Keratinocyte (primary cell): ENCODE results near the gene NTRK1. TPM values are rescaled to one million over a fixed set of nuclear protein-coding genes. Genes with fewer than 3 reads are reported as not detected.

Experiments used
- DNase-seq: peaks from one replicate; pipeline ENCODE4 v3.0.0-alpha.2; 2011; ENCODE audit warnings: low read depth, missing footprints, low spot score
- FAIRE-seq: peaks from 2 replicates; lab custom pipeline; 2011; peaks lifted over from hg19 to GRCh38; lab: Jason Lieb, UNC
- H2AFZ ChIP-seq: 2 replicates; pipeline ENCODE4 v1.6.0; 2012; ENCODE audit warnings: low read length, control low read depth, inconsistent platforms; ENCODE audit not compliant: control insufficient read depth
- H3K27ac ChIP-seq: 2 replicates; pipeline ENCODE4 v1.5.1; 2011; ENCODE audit warnings: low read length; ENCODE audit not compliant: control insufficient read depth, insufficient read depth
- H3K27me3 ChIP-seq: 3 replicates; pipeline ENCODE4 v1.6.0; 2011; ENCODE audit warnings: low read length; ENCODE audit not compliant: control insufficient read depth, insufficient read depth; ENCODE audit errors: extremely low read depth
- H3K36me3 ChIP-seq, 2 experiments: 2 replicates in 1 of 2; 3 replicates in 1 of 2; pipeline ENCODE4 v1.5.1; 2011; ENCODE audit warnings: low read length in 2 of 2, mild to moderate bottlenecking in 1 of 2; ENCODE audit not compliant: control insufficient read depth in 2 of 2, insufficient read depth in 2 of 2; ENCODE audit errors: extremely low read depth in 1 of 2
- H3K4me1 ChIP-seq: 3 replicates; pipeline ENCODE4 v1.5.1; 2011; ENCODE audit warnings: low read length; ENCODE audit not compliant: control insufficient read depth, insufficient read depth; ENCODE audit errors: extremely low read depth
- H3K4me2 ChIP-seq: 3 replicates; pipeline ENCODE4 v1.6.0; 2011; ENCODE audit warnings: low read depth, low read length; ENCODE audit not compliant: control insufficient read depth, insufficient read depth; ENCODE audit errors: extremely low read depth
- H3K4me3 ChIP-seq, 3 experiments: fragments of 200-600 bp in 1 of 3; sonication (generic) in 1 of 3; 2 replicates in 2 of 3; 3 replicates in 1 of 3; pipeline ENCODE4 v1.5.1; 2011 to 2016; ENCODE audit warnings: low read length in 3 of 3, mild to moderate bottlenecking in 3 of 3, control low read depth in 2 of 3, inconsistent platforms in 1 of 3, low read depth in 1 of 3, mixed read lengths in 1 of 3, mixed run types in 1 of 3, moderate library complexity in 1 of 3; ENCODE audit not compliant: control insufficient read depth in 2 of 3, insufficient read depth in 2 of 3; ENCODE audit errors: extremely low read depth in 1 of 3
- H3K79me2 ChIP-seq: 2 replicates; pipeline ENCODE4 v1.6.0; 2012; ENCODE audit warnings: low read length; ENCODE audit not compliant: control insufficient read depth, insufficient read depth
- H3K9ac ChIP-seq: 3 replicates; pipeline ENCODE4 v1.6.0; 2011; ENCODE audit warnings: low read length; ENCODE audit not compliant: control insufficient read depth, insufficient read depth; ENCODE audit errors: extremely low read depth
- H3K9me1 ChIP-seq: 3 replicates; pipeline ENCODE4 v1.6.0; 2011; ENCODE audit warnings: low read length; ENCODE audit not compliant: control insufficient read depth, insufficient read depth; ENCODE audit errors: extremely low read depth
- H3K9me3 ChIP-seq: 2 replicates; pipeline ENCODE4 v1.5.1; 2012; ENCODE audit warnings: low read depth, low read length; ENCODE audit not compliant: control insufficient read depth
- H4K20me1 ChIP-seq: 3 replicates; pipeline ENCODE4 v1.6.0; 2011; ENCODE audit warnings: low read length; ENCODE audit not compliant: control insufficient read depth, insufficient read depth; ENCODE audit errors: extremely low read depth
- EZH2 ChIP-seq: IDR thresholded peaks from one replicate; pipeline ENCODE4 v1.6.1; 2012; ENCODE audit warnings: inconsistent platforms, mild to moderate bottlenecking, low read length, moderate library complexity
- dilution Hi-C: fragments of 300-500 bp; cut with MboI; formaldehyde crosslinking; loops from one replicate; pipeline ENCODE4 v1.7.0; 2020; ENCODE audit warnings: low sequenced_read_pairs; ENCODE audit not compliant: extremely low pct_ligation_motif_present
- polyA plus RNA-seq, 5 experiments: library from polyadenylated mRNA; depleted of rRNA in 3 of 5; stranded (reverse) in 3 of 5; stranded (forward) in 1 of 5; unstranded in 1 of 5; fragments of >200 nt; gene quantifications; 1 replicate in 1 of 5; 2 replicates in 3 of 5; 3 replicates in 1 of 5; pipeline versions ENCODE4 v1.2.1 to v1.2.3, GENCODE V29; 2011 to 2012; ENCODE audit warnings: missing spikeins in 2 of 5, low read depth in 1 of 5, low replicate concordance in 1 of 5
- TF ChIP-seq, protein P1 (sequence below), 3 experiments: IDR thresholded peaks in 1 of 3; conservative IDR thresholded peaks in 1 of 3; optimal IDR thresholded peaks in 1 of 3; 2 replicates in 2 of 3; 3 replicates in 1 of 3; pipeline versions ENCODE3 to v1.5.1; 2011; ENCODE audit warnings: low read length in 3 of 3, mild to moderate bottlenecking in 3 of 3, moderate library complexity in 2 of 3, control low read depth in 1 of 3, inconsistent platforms in 1 of 3; ENCODE audit not compliant: insufficient read depth in 2 of 3; ENCODE audit errors: extremely low read depth in 1 of 3

NTRK1 gene
- polyA plus RNA-seq, 1 donor (not counting 4 experiments of a cell fraction or from before 2014, with no cell fraction given) = 0.03 TPM

DNA sequence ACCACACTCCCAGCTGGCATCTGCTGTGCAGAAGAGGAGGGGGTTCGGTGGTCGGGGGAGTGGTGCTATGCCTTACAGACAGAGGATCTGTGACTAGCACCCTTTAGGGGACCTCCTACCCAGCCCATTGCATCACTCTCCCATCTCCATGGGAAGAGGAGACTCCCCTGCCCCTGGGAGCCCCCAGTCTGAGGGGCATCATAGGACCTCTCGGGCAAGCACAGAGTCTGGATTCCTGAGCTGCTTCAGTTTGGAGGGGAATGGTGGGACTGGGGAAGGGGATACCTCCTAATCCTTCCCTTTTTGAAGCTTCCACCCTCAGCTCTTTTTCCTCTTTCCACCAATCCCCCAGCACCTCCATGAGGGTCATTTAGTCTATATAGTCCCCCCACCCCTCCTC lies 3.1 kb upstream of the NTRK1 start:
- dilution Hi-C loops = no loop called here
- Histone ChIP-seq H3K9ac (no peak overlapping the region), H3K27ac (no peak overlapping the region), H4K20me1 (peaks cover 4% of the 10 kb centered on the region), H3K27me3 (peaks cover 79% of the 10 kb centered on the region), H3K4me3 (no peak overlapping the region), H3K9me1 (no peaks in the 10 kb centered on the region), H3K9me3 (no peaks in the 10 kb centered on the region), H2AFZ (no peak overlapping the region), H3K4me1 (peaks cover 7% of the 10 kb centered on the region), H3K36me3 (no peaks in the 10 kb centered on the region), H3K4me2 (no peak overlapping the region), H3K79me2 (no peaks in the 10 kb centered on the region)
- TF ChIP-seq EZH2 = no peak
- FAIRE-seq = no peak
- no peak for DNase-seq

DNA sequence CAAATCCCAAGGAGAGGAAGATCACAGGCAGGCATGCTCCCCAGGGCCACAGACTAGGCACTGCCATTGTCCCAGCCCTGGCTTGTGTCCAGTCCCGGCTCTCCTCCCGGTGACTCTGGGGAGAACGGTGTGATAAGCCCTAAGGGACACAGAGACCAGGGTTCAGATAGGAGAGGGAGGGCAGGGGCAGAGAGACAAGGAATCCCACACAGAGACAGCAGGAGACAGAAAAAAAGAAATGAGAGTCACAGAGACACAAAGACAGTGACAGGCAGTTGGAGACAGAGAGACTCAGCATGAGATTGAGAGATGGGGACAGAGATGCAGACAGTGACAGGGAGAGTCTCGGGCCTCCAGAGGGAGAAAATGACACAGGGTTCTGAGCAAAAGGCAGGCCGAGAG lies 2.1 kb upstream of the NTRK1 start:
- Histone ChIP-seq H3K9me1 (no peaks in the 10 kb centered on the region), H3K79me2 (no peaks in the 10 kb centered on the region), H3K36me3 (no peaks in the 10 kb centered on the region), H2AFZ (no peak overlapping the region), H3K4me3 (no peak overlapping the region), H3K27ac (no peak overlapping the region), H3K4me2 (no peak overlapping the region), H3K9me3 (no peaks in the 10 kb centered on the region), H3K9ac (no peak overlapping the region), H4K20me1 (peaks cover 4% of the 10 kb centered on the region), H3K27me3 (peaks cover 80% of the 10 kb centered on the region), H3K4me1 (peaks cover 12% of the 10 kb centered on the region)
- FAIRE-seq = no peak
- DNase-seq = no peak
- dilution Hi-C loops = no loop called here
- TF ChIP-seq, protein P1, sequence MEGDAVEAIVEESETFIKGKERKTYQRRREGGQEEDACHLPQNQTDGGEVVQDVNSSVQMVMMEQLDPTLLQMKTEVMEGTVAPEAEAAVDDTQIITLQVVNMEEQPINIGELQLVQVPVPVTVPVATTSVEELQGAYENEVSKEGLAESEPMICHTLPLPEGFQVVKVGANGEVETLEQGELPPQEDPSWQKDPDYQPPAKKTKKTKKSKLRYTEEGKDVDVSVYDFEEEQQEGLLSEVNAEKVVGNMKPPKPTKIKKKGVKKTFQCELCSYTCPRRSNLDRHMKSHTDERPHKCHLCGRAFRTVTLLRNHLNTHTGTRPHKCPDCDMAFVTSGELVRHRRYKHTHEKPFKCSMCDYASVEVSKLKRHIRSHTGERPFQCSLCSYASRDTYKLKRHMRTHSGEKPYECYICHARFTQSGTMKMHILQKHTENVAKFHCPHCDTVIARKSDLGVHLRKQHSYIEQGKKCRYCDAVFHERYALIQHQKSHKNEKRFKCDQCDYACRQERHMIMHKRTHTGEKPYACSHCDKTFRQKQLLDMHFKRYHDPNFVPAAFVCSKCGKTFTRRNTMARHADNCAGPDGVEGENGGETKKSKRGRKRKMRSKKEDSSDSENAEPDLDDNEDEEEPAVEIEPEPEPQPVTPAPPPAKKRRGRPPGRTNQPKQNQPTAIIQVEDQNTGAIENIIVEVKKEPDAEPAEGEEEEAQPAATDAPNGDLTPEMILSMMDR (optimal IDR thresholded peaks at IDR 0.05 in 1 of 3, IDR thresholded peaks at IDR 0.05 in 1 of 3, conservative IDR thresholded peaks at IDR 0.05 in 1 of 3; ENCODE audit: extremely low read depth in 1 of 3, insufficient read depth in 2 of 3, low read length in 3 of 3) = no peak
- no peak for TF ChIP-seq EZH2

DNA sequence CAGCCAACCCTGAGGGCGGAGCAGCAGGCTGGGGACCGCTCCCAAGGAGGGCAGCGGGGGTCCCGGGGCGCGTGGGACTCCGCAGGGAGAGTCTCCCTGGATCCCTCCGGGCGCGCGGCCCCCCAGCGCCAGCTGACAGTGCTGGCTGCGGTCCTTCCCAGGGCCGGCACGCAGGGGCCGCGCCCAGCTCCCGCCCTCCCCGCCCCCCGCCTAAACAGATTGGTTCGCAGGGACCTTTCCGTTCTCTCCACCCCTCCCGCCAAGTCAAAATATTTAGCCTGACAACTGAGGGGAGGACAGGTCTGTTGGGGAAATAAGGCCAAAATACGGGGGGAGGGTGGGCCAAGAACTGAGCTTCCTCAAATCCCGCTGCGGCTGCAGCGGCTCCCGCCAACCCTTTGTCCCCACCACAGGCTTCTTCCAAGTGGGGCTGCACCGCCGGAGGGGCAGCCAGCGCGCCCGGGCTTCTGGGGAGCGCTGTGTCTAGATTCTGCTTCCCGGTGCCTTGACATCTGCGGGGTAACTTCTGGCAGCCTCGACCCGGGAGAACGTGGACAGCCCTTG lies 1.6 kb upstream of the NTRK1 start, which contains the start of gene INSRR:
Gene INSRR, minus strand, starts transcription at position 159 of the 564 bp plus-strand sequence. CDS start 496 bp downstream, outside the sequence.
- TF ChIP-seq, protein P1 (optimal IDR thresholded peaks at IDR 0.05 in 1 of 3, IDR thresholded peaks at IDR 0.05 in 1 of 3, conservative IDR thresholded peaks at IDR 0.05 in 1 of 3; ENCODE audit: extremely low read depth in 1 of 3, insufficient read depth in 2 of 3, low read length in 3 of 3) = no peak
- TF ChIP-seq EZH2 = no peak
- Histone ChIP-seq H3K79me2 (no peaks in the 10 kb centered on the region), H3K27me3 (peaks cover 77% of the 10 kb centered on the region), H3K4me3 (peak within 1 kb of the TSS; percentile 4 to 43 (median 38)), H3K9ac (peak within 1 kb of the TSS; percentile 6), H3K4me2 (peak within 1 kb of the TSS; percentile 65), H2AFZ (peak within 1 kb of the TSS; percentile 8), H4K20me1 (peaks cover 4% of the 10 kb centered on the region), H3K27ac (no peak within 1 kb of the TSS), H3K4me1 (peaks cover 12% of the 10 kb centered on the region), H3K9me1 (no peaks in the 10 kb centered on the region), H3K36me3 (no peaks in the 10 kb centered on the region), H3K9me3 (no peaks in the 10 kb centered on the region)
- no peak for DNase-seq
- dilution Hi-C loops = no loop called here
- FAIRE-seq = no peak
